Inferior parietal cortex (tissue), 1 donor: Measurements from ENCODE around the gene TSTD2.
A peak's percentile ranks its signal among the peaks of the same experiment; 100 is the strongest.

ENCODE experiments used
- DNase-seq: peaks from one replicate; pipeline ENCODE4 v3.0.0-alpha.2; 2016; ENCODE audit errors: extremely low spot score

The TSTD2 gene

GRCh38 chr9:97632985-97633858 is at the start of gene TSTD2, which contains the start of gene NCBP1:
Gene TSTD2, minus strand, starts transcription at chr9:97633368. Its CDS starts 5,806 bp downstream, at chr9:97627562.
Gene NCBP1, plus strand, starts transcription at chr9:97633821. Its CDS starts 61 bp downstream, at chr9:97633882.
- peak; percentile 98 for DNase-seq

- DNase-seq = no peak
Measured at GRCh38 chr9:97682242-97682641, 49.1 kb upstream of the TSTD2 start.

- no peak for DNase-seq
Measured at GRCh38 chr9:97675655-97676054, 42.5 kb upstream of the TSTD2 start.

GRCh38 chr9:97673922-97674321 is 40.8 kb upstream of the TSTD2 start:
- no peak for DNase-seq

- DNase-seq = no peak
Measured at GRCh38 chr9:97672403-97672802, 39.2 kb upstream of the TSTD2 start.

GRCh38 chr9:97670586-97670985 is 37.4 kb upstream of the TSTD2 start:
- no peak for DNase-seq

- DNase-seq = no peak
Measured at GRCh38 chr9:97668485-97668884, 35.3 kb upstream of the TSTD2 start.

- DNase-seq = no peak
Measured at GRCh38 chr9:97666907-97667686, 33.9 kb upstream of the TSTD2 start.

- DNase-seq = no peak
Measured at GRCh38 chr9:97665742-97666141, 32.6 kb upstream of the TSTD2 start.

- DNase-seq = no peak
Measured at GRCh38 chr9:97660847-97661246, 27.7 kb upstream of the TSTD2 start.

- no peak for DNase-seq
Measured at GRCh38 chr9:97660340-97660739, 27.2 kb upstream of the TSTD2 start.

GRCh38 chr9:97659771-97660170 is 26.6 kb upstream of the TSTD2 start:
- no peak for DNase-seq

GRCh38 chr9:97658707-97659106 is 25.5 kb upstream of the TSTD2 start:
- DNase-seq = no peak

GRCh38 chr9:97651646-97652045 is 18.5 kb upstream of the TSTD2 start:
- no peak for DNase-seq

GRCh38 chr9:97647996-97648395 is 14.8 kb upstream of the TSTD2 start:
- no peak for DNase-seq

- no peak for DNase-seq
Measured at GRCh38 chr9:97645720-97646119, 12.6 kb upstream of the TSTD2 start.

GRCh38 chr9:97640325-97640724 is 7.2 kb upstream of the TSTD2 start:
- DNase-seq = no peak

GRCh38 chr9:97638666-97639065 is 5.5 kb upstream of the TSTD2 start:
- DNase-seq = no peak

GRCh38 chr9:97636903-97637302 is 3.7 kb upstream of the TSTD2 start:
- DNase-seq = no peak

GRCh38 chr9:97635026-97635425 is 1.9 kb upstream of the TSTD2 start:
- DNase-seq = no peak

GRCh38 chr9:97633859-97634490 is 807 bp upstream of the TSTD2 start:
- DNase-seq = no peak

GRCh38 chr9:97632248-97632984 is 752 bp downstream of the TSTD2 start:
- peak; percentile 71 for DNase-seq
